Bone marrow (tissue), 2 donors: ENCODE data around the gene INPP5A.

ENCODE experiments used
- DNase-seq, 2 donors: peaks; one replicate each; lab custom pipeline; 2025; lab: John Stamatoyannopoulos, UW

The INPP5A gene

GRCh38 chr10:132536241-132536876 lies 1.2 kb upstream of the INPP5A start:
- no peak for DNase-seq

- DNase-seq = peak; percentile 97 to 99
Observed at GRCh38 chr10:132536877-132537683, 507 bp upstream of the INPP5A start.

GRCh38 chr10:132538031-132538789 lies 623 bp downstream of the INPP5A start:
- no peak for DNase-seq

GRCh38 chr10:132538790-132539421 lies 1.3 kb downstream of the INPP5A start:
- DNase-seq = no peak

GRCh38 chr10:132539431-132539839 lies 1.8 kb downstream of the INPP5A start:
- DNase-seq = no peak

GRCh38 chr10:132539894-132540293 lies 2.3 kb downstream of the INPP5A start:
- DNase-seq = peak in 1 of 2 donors; percentile 18

GRCh38 chr10:132540456-132540855 lies 2.9 kb downstream of the INPP5A start:
- no peak for DNase-seq

- DNase-seq = no peak
Observed at GRCh38 chr10:132541129-132541528, 3.5 kb downstream of the INPP5A start.

- DNase-seq = no peak
Observed at GRCh38 chr10:132541601-132542011, 4.0 kb downstream of the INPP5A start.

GRCh38 chr10:132542086-132542775 lies 4.6 kb downstream of the INPP5A start:
- DNase-seq = no peak

- DNase-seq = no peak
Observed at GRCh38 chr10:132542819-132543218, 5.2 kb downstream of the INPP5A start.

GRCh38 chr10:132543916-132544743 lies 6.5 kb downstream of the INPP5A start:
- no peak for DNase-seq

- peak in 1 of 2 donors; percentile 57 for DNase-seq
Observed at GRCh38 chr10:132544744-132545658, 7.4 kb downstream of the INPP5A start.

- DNase-seq = no peak
Observed at GRCh38 chr10:132545659-132546367, 8.2 kb downstream of the INPP5A start.

- DNase-seq = peak in 1 of 2 donors; percentile 58
Observed at GRCh38 chr10:132546567-132547420, 9.2 kb downstream of the INPP5A start.

GRCh38 chr10:132547421-132547861 lies 9.9 kb downstream of the INPP5A start:
- peak in 1 of 2 donors; percentile 29 for DNase-seq

- no peak for DNase-seq
Observed at GRCh38 chr10:132548106-132548823, 10.7 kb downstream of the INPP5A start.
